Measurements from ENCODE around the gene SPON2.

SPON2 gene

GRCh38 chr4:1216869-1217294 is 44.5 kb upstream of the SPON2 start:
- CTCF ChIA-PET = no interaction called here
- TF ChIP-seq ARNT (IDR thresholded peaks at IDR 0.05) (no peak), SP1 (IDR thresholded peaks at IDR 0.05) (no peak), FOXA1 (IDR thresholded peaks at IDR 0.05) (no peak), FOXK2 (IDR thresholded peaks at IDR 0.05) (no peak), LEF1 (IDR thresholded peaks at IDR 0.05; ENCODE audit: borderline replicate concordance) (no peak), SUZ12 (IDR thresholded peaks at IDR 0.05) (no peak), ZNF384 (IDR thresholded peaks at IDR 0.05) (no peak), HDGF (IDR thresholded peaks at IDR 0.05; ENCODE audit: borderline replicate concordance) (no peak), PKNOX1 (IDR thresholded peaks at IDR 0.05) (no peak), L3MBTL2 (conservative IDR thresholded peaks at IDR 0.05) (no peak), FOXM1 (IDR thresholded peaks at IDR 0.05; ENCODE audit: borderline replicate concordance) (no peak), BHLHE40 (IDR thresholded peaks at IDR 0.05; ENCODE audit: borderline replicate concordance) (no peak), TARDBP (IDR thresholded peaks at IDR 0.05) (no peak), NFRKB (IDR thresholded peaks at IDR 0.05) (no peak), CTBP1 (IDR thresholded peaks at IDR 0.05; ENCODE audit: borderline replicate concordance) (no peak)
- POLR2A ChIA-PET = no interaction called here
- DNase-seq (ENCODE audit: extremely low spot score) = no peak

GRCh38 chr4:1216076-1216614 is 43.8 kb upstream of the SPON2 start:
- no peak for DNase-seq (ENCODE audit: extremely low spot score)
- no peak for TF ChIP-seq LEF1 (IDR thresholded peaks at IDR 0.05; ENCODE audit: borderline replicate concordance)
- no peak for TF ChIP-seq SP1 (IDR thresholded peaks at IDR 0.05)
- TF ChIP-seq NFRKB (IDR thresholded peaks at IDR 0.05) = no peak
- TF ChIP-seq HDGF (IDR thresholded peaks at IDR 0.05; ENCODE audit: borderline replicate concordance) = no peak
- no peak for TF ChIP-seq ELF4 (IDR thresholded peaks at IDR 0.05)
- no peak for TF ChIP-seq PKNOX1 (IDR thresholded peaks at IDR 0.05)
- no peak for TF ChIP-seq TARDBP (IDR thresholded peaks at IDR 0.05)
- no peak for TF ChIP-seq ARNT (IDR thresholded peaks at IDR 0.05)
- no peak for TF ChIP-seq SUZ12 (IDR thresholded peaks at IDR 0.05)
- no peak for TF ChIP-seq ZNF384 (IDR thresholded peaks at IDR 0.05)
- no peak for TF ChIP-seq FOXA1 (IDR thresholded peaks at IDR 0.05)
- no peak for TF ChIP-seq CTBP1 (IDR thresholded peaks at IDR 0.05; ENCODE audit: borderline replicate concordance)
- no peak for TF ChIP-seq BHLHE40 (IDR thresholded peaks at IDR 0.05; ENCODE audit: borderline replicate concordance)
- TF ChIP-seq FOXK2 (IDR thresholded peaks at IDR 0.05) = no peak
- no peak for TF ChIP-seq FOXM1 (IDR thresholded peaks at IDR 0.05; ENCODE audit: borderline replicate concordance)
- no peak for TF ChIP-seq L3MBTL2 (conservative IDR thresholded peaks at IDR 0.05)
- ChIA-PET CTCF (no interaction called here), POLR2A (no interaction called here)

GRCh38 chr4:1215141-1216075 is 43.0 kb upstream of the SPON2 start:
- DNase-seq (ENCODE audit: extremely low spot score) = no peak
- ChIA-PET CTCF (no interaction called here), POLR2A (no interaction called here)
- TF ChIP-seq ARNT (IDR thresholded peaks at IDR 0.05) (no peak), L3MBTL2 (conservative IDR thresholded peaks at IDR 0.05) (no peak), HDGF (IDR thresholded peaks at IDR 0.05; ENCODE audit: borderline replicate concordance) (no peak), BHLHE40 (IDR thresholded peaks at IDR 0.05; ENCODE audit: borderline replicate concordance) (no peak), TARDBP (IDR thresholded peaks at IDR 0.05) (no peak), CTBP1 (IDR thresholded peaks at IDR 0.05; ENCODE audit: borderline replicate concordance) (no peak), FOXA1 (IDR thresholded peaks at IDR 0.05) (no peak), SP1 (IDR thresholded peaks at IDR 0.05) (no peak), SUZ12 (IDR thresholded peaks at IDR 0.05) (no peak), NFRKB (IDR thresholded peaks at IDR 0.05) (no peak), ELF4 (IDR thresholded peaks at IDR 0.05) (no peak), PKNOX1 (IDR thresholded peaks at IDR 0.05) (no peak), FOXK2 (IDR thresholded peaks at IDR 0.05) (no peak)

- POLR2A ChIA-PET = no interaction called here
- CTCF ChIA-PET = no interaction called here
- TF ChIP-seq TARDBP (IDR thresholded peaks at IDR 0.05) (no peak), LEF1 (IDR thresholded peaks at IDR 0.05; ENCODE audit: borderline replicate concordance) (no peak), L3MBTL2 (conservative IDR thresholded peaks at IDR 0.05) (no peak), ARNT (IDR thresholded peaks at IDR 0.05) (no peak), ZNF384 (IDR thresholded peaks at IDR 0.05) (no peak), NFRKB (IDR thresholded peaks at IDR 0.05) (no peak), CTBP1 (IDR thresholded peaks at IDR 0.05; ENCODE audit: borderline replicate concordance) (no peak), PKNOX1 (IDR thresholded peaks at IDR 0.05) (no peak), SUZ12 (IDR thresholded peaks at IDR 0.05) (no peak), FOXK2 (IDR thresholded peaks at IDR 0.05) (no peak), SP1 (IDR thresholded peaks at IDR 0.05) (no peak), FOXA1 (IDR thresholded peaks at IDR 0.05) (no peak), HDGF (IDR thresholded peaks at IDR 0.05; ENCODE audit: borderline replicate concordance) (no peak), FOXM1 (IDR thresholded peaks at IDR 0.05; ENCODE audit: borderline replicate concordance) (no peak), ELF4 (IDR thresholded peaks at IDR 0.05) (no peak), BHLHE40 (IDR thresholded peaks at IDR 0.05; ENCODE audit: borderline replicate concordance) (no peak)
Measured at GRCh38 chr4:1214101-1215095, 42.0 kb upstream of the SPON2 start.

More at GRCh38 chr4:1214101-1215095, 42.0 kb upstream of the SPON2 start:
- no peak for DNase-seq (ENCODE audit: extremely low spot score)

Measured in HEK293T (cell line).